AG04450 (cell line): Measurements from ENCODE around the gene SLC4A5. TPM values are rescaled to one million over a fixed set of nuclear protein-coding genes. Genes with fewer than 3 reads are reported as not detected.

Source experiments
- CTCF ChIA-PET: fragments of 300-600, 350-600 bp; formaldehyde crosslinking; extraction: SDS; loops from one replicate; lab custom pipeline; 2022; ENCODE audit warnings: antibody characterized with exemption, inconsistent platforms; lab: Charles Lee
- POLR2A ChIA-PET: fragments of 350-600 bp; formaldehyde crosslinking; extraction: SDS; loops from one replicate; lab custom pipeline; 2021; ENCODE audit warnings: antibody characterized with exemption, inconsistent platforms; lab: Yijun Ruan, JAX
- DNase-seq: peaks from one replicate; pipeline ENCODE4 v3.0.0-alpha.2; 2011; ENCODE audit warnings: low read depth, low spot score
- H3K27ac ChIP-seq: one replicate; pipeline ENCODE4 v1.5.1; 2012; ENCODE audit warnings: low read depth, low read length, control low read depth
- H3K27me3 ChIP-seq: one replicate; pipeline ENCODE4 v1.6.0; 2012; ENCODE audit warnings: low read length; ENCODE audit not compliant: control insufficient read depth, insufficient read depth
- H3K4me3 ChIP-seq: 2 replicates; pipeline ENCODE4 v1.5.1; 2011; ENCODE audit warnings: mild to moderate bottlenecking, low read depth, low read length, control low read depth
- H3K9me3 ChIP-seq: 2 replicates; pipeline ENCODE4 v1.5.1; 2012; ENCODE audit warnings: low read length; ENCODE audit not compliant: control insufficient read depth, insufficient read depth
- CTCF ChIP-seq: IDR thresholded peaks from 2 replicates; pipeline ENCODE4 v1.5.1; 2011; ENCODE audit warnings: low read depth, low read length, control low read depth, inconsistent platforms
- polyA plus RNA-seq: library from polyadenylated mRNA; depleted of rRNA; stranded (reverse); fragments of >200 nt; gene quantifications from 2 replicates; pipeline ENCODE4 v1.2.3, GENCODE V29; 2011

Gene SLC4A5
- polyA plus RNA-seq, 1 experiment: 0.15 TPM

DNA sequence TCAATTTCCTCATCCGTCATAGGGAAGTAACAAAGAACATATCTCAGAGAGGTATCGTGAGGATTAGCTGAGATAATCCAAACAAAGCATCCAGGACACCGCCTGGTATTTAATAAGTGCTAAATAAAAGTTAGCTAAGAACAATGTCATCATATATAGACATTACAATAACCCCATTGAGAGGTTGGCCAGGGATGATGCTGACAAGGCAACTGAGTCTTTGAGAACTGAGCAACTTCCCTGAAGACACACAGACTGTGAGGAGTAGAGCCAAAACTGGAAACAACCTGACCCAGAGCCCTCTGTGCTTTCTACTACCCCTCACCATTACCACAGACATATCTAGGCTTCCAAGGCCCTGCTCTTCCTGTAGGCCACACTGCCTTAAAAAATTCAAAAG lies 38.5 kb upstream of the SLC4A5 start:
- Histone ChIP-seq H3K27ac (no peak overlapping the region), H3K4me3 (no peak overlapping the region), H3K9me3 (no peaks in the 10 kb centered on the region), H3K27me3 (no peaks in the 10 kb centered on the region)
- POLR2A ChIA-PET: no interaction called here
- no peak for DNase-seq
- TF ChIP-seq CTCF: no peak
- CTCF ChIA-PET: interaction anchor here (0.7 to 2.5 kb wide), 5 partner anchors 10 to 558 kb away, joined by 4 to 36 read pairs (median 4); no protein-coding TSS in a partner anchor

- H3K27ac ChIP-seq: peak within 1 kb of the TSS; percentile 68
- TF ChIP-seq CTCF: no peak
- no peaks in the 10 kb centered on the region for H3K27me3 ChIP-seq
- CTCF ChIA-PET: interaction anchor here (0.6 to 2.0 kb wide), 5 partner anchors 11 to 873 kb away, joined by 3 to 11 read pairs (median 6); no protein-coding TSS in a partner anchor
- H3K4me3 ChIP-seq: peak within 1 kb of the TSS; percentile 72
- H3K9me3 ChIP-seq: no peaks in the 10 kb centered on the region
- peak; percentile 45 for DNase-seq
- POLR2A ChIA-PET: interaction anchor here (0.6 to 2.2 kb wide), 2 partner anchors 11 to 31 kb away, joined by 6 to 7 read pairs; no protein-coding TSS in a partner anchor
Measured at GRCh38 chr2:74379851-74380789, 36.9 kb upstream of the SLC4A5 start, which contains the start of gene DCTN1. Gene DCTN1, minus strand, starts transcription at chr2:74380311. Its CDS starts 274 bp downstream, at chr2:74380037.

- no peak for TF ChIP-seq CTCF
- Histone ChIP-seq H3K4me3 (no peak overlapping the region), H3K27me3 (no peaks in the 10 kb centered on the region), H3K9me3 (no peaks in the 10 kb centered on the region), H3K27ac (no peak overlapping the region)
- POLR2A ChIA-PET: no interaction called here
- CTCF ChIA-PET: no interaction called here
- DNase-seq: no peak
Measured at GRCh38 chr2:74378007-74378406, 34.8 kb upstream of the SLC4A5 start.

GRCh38 chr2:74375838-74376237 lies 32.6 kb upstream of the SLC4A5 start:
- Histone ChIP-seq H3K27me3 (no peaks in the 10 kb centered on the region), H3K4me3 (no peak overlapping the region), H3K27ac (no peak overlapping the region), H3K9me3 (no peaks in the 10 kb centered on the region)
- CTCF ChIA-PET: interaction anchor here (1.6 to 2.1 kb wide), 2 partner anchors 16 to 40 kb away, joined by 3 to 11 read pairs; no protein-coding TSS in a partner anchor
- DNase-seq: no peak
- POLR2A ChIA-PET: no interaction called here
- TF ChIP-seq CTCF: no peak
